ENCODE measurements around the gene RAB40A.

RAB40A gene

GRCh38 chrX:103519389-103519788 is at the start of gene RAB40A:
TSS of gene RAB40A (minus strand) at chrX:103519489. CDS start at chrX:103500756, 18,733 bp downstream.
- DNase-seq (ENCODE audit: low spot score), result no peak

- DNase-seq (ENCODE audit: low spot score), result no peak
Observed at GRCh38 chrX:103565752-103566151, 46.5 kb upstream of the RAB40A start.

GRCh38 chrX:103565197-103565596 is 45.9 kb upstream of the RAB40A start:
- no peak for DNase-seq (ENCODE audit: low spot score)

GRCh38 chrX:103562801-103563200 is 43.5 kb upstream of the RAB40A start:
- DNase-seq (ENCODE audit: low spot score), result no peak

DNA sequence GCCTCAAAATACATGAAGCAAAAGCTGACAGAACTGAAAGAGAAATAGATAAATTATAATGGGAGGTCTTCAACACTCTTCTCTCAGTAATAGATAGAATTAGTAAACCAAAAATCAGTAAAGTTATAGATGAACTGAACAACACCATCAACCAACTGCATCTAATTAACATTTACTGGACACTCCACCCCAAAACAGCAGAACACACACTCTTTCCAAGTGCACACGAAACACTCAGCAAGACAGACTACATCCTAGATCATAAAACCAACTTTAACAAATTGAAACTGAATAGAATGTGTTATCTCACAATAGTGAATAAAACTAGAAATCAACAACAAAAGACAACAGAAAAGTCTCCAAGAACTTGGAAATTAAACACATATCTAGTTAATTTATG is 41.0 kb upstream of the RAB40A start:
- DNase-seq (ENCODE audit: low spot score), result no peak

DNA sequence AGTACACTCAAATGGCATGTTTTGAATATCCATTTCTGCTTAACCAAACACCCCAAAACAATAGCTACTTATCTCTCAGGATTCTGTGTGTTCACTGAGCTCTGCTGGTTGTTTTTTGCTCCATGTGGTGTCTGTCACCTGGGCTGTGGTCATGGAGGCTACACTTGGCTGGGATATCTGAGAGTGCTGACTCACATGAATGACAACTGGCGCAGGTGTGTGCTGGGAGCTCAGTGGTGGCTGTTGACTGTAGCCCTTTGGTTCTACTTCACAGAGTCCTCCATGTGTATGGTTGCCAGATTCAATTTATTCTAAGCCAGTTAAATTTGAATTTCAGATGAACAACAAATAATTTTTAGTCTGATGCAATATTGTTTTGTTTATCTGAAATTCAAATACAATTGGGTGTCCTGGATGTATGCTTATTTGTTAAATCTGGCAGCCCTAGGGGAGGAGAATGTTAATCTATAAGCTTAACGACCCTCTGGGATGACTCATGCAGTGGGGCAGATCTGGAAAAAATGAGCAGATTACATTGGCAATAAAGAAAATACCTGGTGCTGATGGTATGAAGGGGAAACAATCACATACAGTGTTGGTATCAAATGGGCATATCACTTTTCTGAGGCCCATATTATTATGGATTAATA is 37.8 kb upstream of the RAB40A start:
- no peak for DNase-seq (ENCODE audit: low spot score)

DNA sequence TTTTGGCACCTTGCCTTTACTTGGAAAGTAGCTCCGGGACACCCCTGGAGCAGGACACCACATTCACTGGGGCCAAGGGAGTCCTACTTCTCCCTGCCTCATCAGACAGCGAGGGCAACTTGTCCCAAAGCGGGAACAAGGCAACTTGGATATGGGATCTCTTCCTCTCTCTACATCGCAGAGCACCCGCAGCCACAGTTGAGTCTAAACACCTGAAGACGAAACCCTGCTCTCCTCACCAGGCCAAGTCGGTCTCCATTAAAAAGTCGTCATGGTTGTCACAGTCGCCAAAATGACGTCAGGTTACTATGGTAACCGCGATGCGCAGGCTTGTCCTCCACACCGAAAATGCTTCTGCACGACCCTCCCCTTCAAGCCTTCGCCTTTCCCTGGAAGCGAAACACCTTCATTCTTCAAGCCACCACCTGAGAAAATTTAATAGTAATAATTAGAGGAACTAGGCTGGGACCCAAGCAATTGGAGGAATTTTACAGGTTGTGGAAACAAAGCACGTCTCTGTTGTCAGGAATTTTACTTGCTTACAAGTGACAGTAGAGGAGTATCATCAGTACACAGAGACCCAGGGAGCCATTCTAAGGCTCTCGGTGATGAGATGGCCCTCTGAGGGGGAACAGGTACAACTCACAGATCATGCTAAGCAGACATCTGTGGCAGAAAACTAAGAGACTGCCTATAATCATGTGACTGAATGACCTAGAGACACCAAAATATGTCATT is 35.6 kb upstream of the RAB40A start:
- peak; percentile 63 for DNase-seq (ENCODE audit: low spot score)

DNA sequence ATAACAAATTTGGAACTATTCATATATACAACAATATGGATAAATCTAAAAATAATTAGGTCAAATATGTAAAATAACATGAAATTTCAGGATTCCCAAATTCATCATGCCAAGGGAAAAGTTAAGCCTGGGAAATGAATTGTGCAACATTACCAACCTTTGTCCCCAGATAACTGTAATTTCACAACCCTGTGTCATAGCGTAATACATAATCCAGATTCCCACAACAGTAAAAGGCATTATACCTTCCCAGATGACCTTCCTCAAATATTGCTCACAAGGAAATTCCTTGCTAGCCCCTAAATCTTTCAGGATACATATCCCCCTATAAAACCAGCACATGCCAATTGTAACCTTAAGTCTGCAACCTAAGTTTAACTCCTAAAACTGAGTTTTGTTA is 32.9 kb upstream of the RAB40A start:
- DNase-seq (ENCODE audit: low spot score), result no peak

GRCh38 chrX:103550415-103551051 is 31.2 kb upstream of the RAB40A start:
- DNase-seq (ENCODE audit: low spot score), result no peak

GRCh38 chrX:103549916-103550315 is 30.6 kb upstream of the RAB40A start:
- no peak for DNase-seq (ENCODE audit: low spot score)

DNA sequence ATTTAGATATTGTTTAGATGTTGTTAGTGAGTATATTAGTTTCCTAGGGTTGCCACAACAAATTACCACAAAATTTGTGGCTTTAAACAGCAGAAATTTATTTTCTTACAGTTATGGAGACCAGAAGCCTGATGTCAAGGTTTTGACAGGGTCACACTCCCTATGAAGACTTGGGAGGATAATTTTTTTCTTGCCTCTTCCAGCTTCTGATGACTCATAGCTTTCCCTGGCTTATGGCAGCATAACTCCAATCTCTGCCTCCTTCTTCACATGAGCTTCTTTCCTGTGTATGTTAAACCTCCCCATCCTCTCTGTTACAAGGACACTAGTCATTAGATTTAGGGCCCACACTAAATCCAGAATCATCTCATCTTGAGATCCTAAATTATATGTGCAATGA is 20.9 kb upstream of the RAB40A start:
- DNase-seq (ENCODE audit: low spot score), result no peak

- no peak for DNase-seq (ENCODE audit: low spot score)
Observed at GRCh38 chrX:103539695-103540094, 20.4 kb upstream of the RAB40A start.

DNA sequence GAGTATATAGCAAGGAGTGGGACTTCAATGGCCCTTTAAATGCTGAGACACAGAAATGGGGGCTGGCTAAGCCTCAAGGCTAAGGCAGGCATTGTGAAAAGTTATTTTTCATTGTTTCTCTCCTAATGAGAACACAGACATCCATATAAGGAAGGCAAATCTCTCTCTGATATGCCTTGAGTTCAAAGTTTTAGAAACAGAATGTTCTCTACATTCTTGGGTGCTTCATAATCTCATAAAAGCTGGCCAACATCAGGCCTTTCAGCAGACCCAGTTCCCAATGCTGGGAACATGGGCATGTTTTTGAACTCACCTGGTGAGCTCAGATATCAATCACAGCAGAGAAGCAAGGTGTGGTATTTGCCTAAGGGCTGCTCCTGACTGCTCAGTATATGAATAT is 19.4 kb upstream of the RAB40A start:
- no peak for DNase-seq (ENCODE audit: low spot score)

DNA sequence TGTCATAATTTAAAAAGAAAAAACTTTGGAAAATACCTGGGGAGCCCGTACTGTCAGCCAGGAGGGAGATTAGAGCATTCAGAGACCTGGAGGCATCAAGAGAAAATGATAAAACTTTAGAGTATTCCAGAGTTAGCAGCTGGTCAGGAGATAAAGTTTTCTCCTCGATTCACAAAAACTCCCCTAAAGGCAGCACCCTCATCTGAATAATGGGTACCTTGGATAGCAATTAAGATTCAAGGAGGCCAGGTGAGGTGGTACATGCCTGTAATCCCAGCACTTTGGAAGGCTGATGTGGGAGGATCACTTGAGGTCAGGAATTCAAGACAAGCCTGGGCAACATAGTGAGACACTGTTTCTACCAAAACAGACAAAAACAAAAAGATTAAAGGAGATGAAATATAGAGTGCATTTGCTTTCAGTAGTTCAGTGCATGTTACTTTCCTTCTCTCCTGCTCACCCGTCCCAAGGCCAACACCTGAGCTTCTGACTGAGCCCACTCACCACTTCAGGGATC is 18.6 kb upstream of the RAB40A start:
- DNase-seq (ENCODE audit: low spot score), result no peak

- DNase-seq (ENCODE audit: low spot score), result no peak
Observed at GRCh38 chrX:103536732-103537131, 17.4 kb upstream of the RAB40A start.

GRCh38 chrX:103536071-103536470 is 16.8 kb upstream of the RAB40A start:
- no peak for DNase-seq (ENCODE audit: low spot score)

DNA sequence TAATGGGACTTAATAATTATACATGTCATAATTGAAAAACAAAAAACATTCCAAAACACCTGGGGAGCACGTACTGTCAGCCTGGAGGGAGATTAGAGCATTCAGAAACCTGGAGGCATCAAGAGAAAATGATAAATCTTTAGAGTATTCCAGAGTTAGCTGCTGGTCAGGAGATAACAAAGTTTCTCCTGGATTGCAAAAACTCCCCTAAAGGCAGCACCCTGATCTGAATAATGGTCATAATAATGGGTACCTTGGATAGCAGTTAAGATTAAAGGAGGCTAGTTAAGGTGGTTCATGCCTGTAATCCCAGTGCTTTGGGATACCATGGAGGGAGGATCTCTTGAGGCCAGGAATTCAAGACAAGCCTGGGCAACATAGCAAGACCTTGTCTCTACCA is 15.9 kb upstream of the RAB40A start:
- DNase-seq (ENCODE audit: low spot score), result no peak

- peak; percentile 73 for DNase-seq (ENCODE audit: low spot score)
Observed at GRCh38 chrX:103533511-103534216, 14.4 kb upstream of the RAB40A start.

DNA sequence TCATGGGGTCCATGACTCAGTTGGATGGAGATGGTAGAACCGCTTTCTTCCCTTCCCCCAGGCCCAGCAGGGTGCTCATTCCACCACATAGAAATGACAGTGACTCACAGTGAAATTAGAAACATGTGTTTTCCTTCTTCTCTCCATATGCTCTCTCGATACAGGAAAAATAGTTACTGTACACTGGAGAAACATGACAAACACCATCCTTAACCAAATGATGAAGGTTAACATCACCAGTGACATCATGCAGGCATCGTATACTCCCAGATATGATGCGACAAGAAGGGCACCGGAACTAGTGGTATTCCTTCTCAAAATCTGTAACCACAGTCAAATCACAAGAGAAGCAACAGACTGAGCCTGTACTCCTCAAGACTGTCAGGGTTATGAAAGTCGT is 11.7 kb upstream of the RAB40A start:
- DNase-seq (ENCODE audit: low spot score), result no peak

DNA sequence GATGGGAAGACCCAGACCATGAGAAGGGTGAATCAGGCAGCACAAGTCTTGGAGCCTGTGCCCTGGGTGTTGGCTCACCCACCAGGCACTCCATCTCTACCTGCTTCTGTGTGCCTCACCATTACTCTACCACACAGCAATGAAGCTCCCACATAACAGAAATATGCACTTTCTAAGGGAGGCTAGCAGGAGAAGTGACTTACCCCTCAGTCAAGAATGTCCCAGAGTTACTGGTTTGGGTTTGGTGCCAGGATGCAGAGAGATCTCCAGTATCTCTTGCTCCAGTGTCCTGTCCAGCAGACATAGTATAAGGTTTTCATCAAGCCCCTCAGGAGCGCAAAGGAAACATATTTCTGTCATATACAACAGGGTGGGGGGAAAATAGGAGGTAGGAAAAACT is 11.3 kb upstream of the RAB40A start:
- DNase-seq (ENCODE audit: low spot score), result no peak

- no peak for DNase-seq (ENCODE audit: low spot score)
Observed at GRCh38 chrX:103529550-103529949, 10.3 kb upstream of the RAB40A start.

- DNase-seq (ENCODE audit: low spot score), result no peak
Observed at GRCh38 chrX:103524747-103525146, 5.5 kb upstream of the RAB40A start.
